PFSK-1 (cell line): ENCODE data around the gene ZNF343.

Experiments used
- POLR2AphosphoS5 ChIP-seq: IDR thresholded peaks from 2 replicates; pipeline ENCODE4 v1.6.1; 2012; ENCODE audit warnings: low read depth, mild to moderate bottlenecking, control low read depth, low read length, moderate library complexity
- REST ChIP-seq, 2 experiments: IDR thresholded peaks; 2 replicates each; pipeline versions ENCODE4 v1.6.1 to v1.8.0; 2011 to 2012; ENCODE audit warnings: low read depth in 2 of 2, low read length in 2 of 2, control low read depth in 1 of 2, inconsistent platforms in 1 of 2, mild to moderate bottlenecking in 1 of 2, moderate library complexity in 1 of 2; ENCODE audit not compliant: insufficient read depth in 1 of 2
- SIN3A ChIP-seq: IDR thresholded peaks from 2 replicates; pipeline ENCODE4 v1.6.1; 2012; ENCODE audit warnings: mild to moderate bottlenecking, low read length, moderate library complexity, borderline replicate concordance; ENCODE audit not compliant: insufficient read depth
- TAF1 ChIP-seq: IDR thresholded peaks from 2 replicates; pipeline ENCODE4 v1.6.1; 2012; ENCODE audit warnings: low read length, control low read depth, borderline replicate concordance; ENCODE audit not compliant: insufficient read depth

- TF ChIP-seq POLR2AphosphoS5 (no peak), SIN3A (no peak), REST (IDR thresholded peaks at IDR 0.05; ENCODE audit: insufficient read depth in 1 of 2, low read depth in 2 of 2, low read length in 2 of 2) (no peak), TAF1 (no peak)
Observed at GRCh38 chr20:2520617-2521016, 11.9 kb upstream of the ZNF343 start.
